SK-N-SH treated with all-trans-retinoic acid at 6 μM for 48 hours (cell line): ENCODE results near the gene IFT81.
"Not testable (repeated sequence)": the region's sequence is repeated elsewhere in the genome, so short reads cannot be mapped to it uniquely, and the experiment has no call there.

Experiments
- ATAC-seq: fragments of 200-7000 bp; cut with Tn5 transposase; 3 replicates; pipeline ENCODE4 v1.9.1; 2020; ENCODE audit warnings: mild to moderate bottlenecking, moderate library complexity
- ARNTL ChIP-seq: fragments of 450-650 bp; formaldehyde crosslinking; IDR thresholded peaks from 2 replicates; pipeline ENCODE4 v1.5.0; 2020; ENCODE audit warnings: low read depth, mild to moderate bottlenecking, moderate library complexity, borderline replicate concordance
- BACH2 ChIP-seq: fragments of 250-450 bp; sonication (Bioruptor Pico); IDR thresholded peaks from 2 replicates; pipeline ENCODE4 v1.9.0; 2021; ENCODE audit warnings: mild to moderate bottlenecking, borderline replicate concordance
- CSDC2 ChIP-seq: fragments of 250-450 bp; sonication (Bioruptor Pico); IDR thresholded peaks from 2 replicates; pipeline ENCODE4 v1.5.0; 2020; ENCODE audit warnings: mild to moderate bottlenecking, moderate library complexity
- ESRRG ChIP-seq: fragments of 250-450 bp; sonication (Bioruptor Pico); IDR thresholded peaks from 2 replicates; pipeline ENCODE4 v1.6.1; 2021; ENCODE audit warnings: mild to moderate bottlenecking
- ISL1 ChIP-seq: fragments of 250-450 bp; sonication (Bioruptor Pico); IDR thresholded peaks from 2 replicates; pipeline ENCODE4 v2.1.2; 2022; ENCODE audit warnings: mild to moderate bottlenecking, moderate library complexity
- OSR1 ChIP-seq: fragments of 250-450 bp; sonication (Bioruptor Pico); IDR thresholded peaks from 2 replicates; pipeline ENCODE4 v1.8.0; 2022; ENCODE audit warnings: moderate library complexity, mild to moderate bottlenecking, inconsistent platforms
- PPARA ChIP-seq: fragments of 250-450 bp; sonication (Bioruptor Pico); IDR thresholded peaks from 2 replicates; pipeline ENCODE4 v1.5.0; 2020; ENCODE audit warnings: mild to moderate bottlenecking, borderline replicate concordance
- RARB ChIP-seq: fragments of 250-450 bp; sonication (Bioruptor Pico); IDR thresholded peaks from 2 replicates; pipeline ENCODE4 v1.8.0; 2021; ENCODE audit warnings: mild to moderate bottlenecking, moderate library complexity
- SNAI2 ChIP-seq: fragments of 250-450 bp; sonication (Bioruptor Pico); IDR thresholded peaks from 2 replicates; pipeline ENCODE4 v1.5.0; 2020; ENCODE audit warnings: mild to moderate bottlenecking, moderate library complexity
- TCF4 ChIP-seq: fragments of 250-450 bp; sonication (Bioruptor Pico); IDR thresholded peaks from 2 replicates; pipeline ENCODE4 v1.8.0; 2021; ENCODE audit warnings: mild to moderate bottlenecking, moderate library complexity, borderline replicate concordance
- ZC3H10 ChIP-seq: fragments of 250-450 bp; sonication (Bioruptor Pico); IDR thresholded peaks from 2 replicates; pipeline ENCODE4 v1.5.1; 2021; ENCODE audit warnings: mild to moderate bottlenecking, moderate library complexity
- ZFP30 ChIP-seq: fragments of 450-650 bp; formaldehyde crosslinking; IDR thresholded peaks from 2 replicates; pipeline ENCODE4 v1.5.0; 2022; ENCODE audit warnings: mild to moderate bottlenecking, moderate library complexity
- ZNF565 ChIP-seq: fragments of 450-650 bp; formaldehyde crosslinking; conservative IDR thresholded peaks from 2 replicates; pipeline ENCODE4 v1.5.0; 2020; ENCODE audit warnings: low read depth, mild to moderate bottlenecking, moderate library complexity
- ZNF70 ChIP-seq: fragments of 450-650 bp; formaldehyde crosslinking; IDR thresholded peaks from 2 replicates; pipeline ENCODE4 v1.5.0; 2020; ENCODE audit warnings: mild to moderate bottlenecking, moderate library complexity
- ZNF8 ChIP-seq: fragments of 450-650 bp; formaldehyde crosslinking; IDR thresholded peaks from 2 replicates; pipeline ENCODE4 v1.5.0; 2020; ENCODE audit warnings: mild to moderate bottlenecking, moderate library complexity
- TF ChIP-seq, protein P1 (sequence below): fragments of 250-450 bp; sonication (Bioruptor Pico); IDR thresholded peaks from 2 replicates; pipeline ENCODE4 v1.5.1; 2021; ENCODE audit warnings: mild to moderate bottlenecking, moderate library complexity
- TF ChIP-seq, protein P2 (sequence below): fragments of 250-450 bp; sonication (Bioruptor Pico); IDR thresholded peaks from 2 replicates; pipeline ENCODE4 v1.5.0; 2020; ENCODE audit warnings: mild to moderate bottlenecking, moderate library complexity
- TF ChIP-seq, protein P3 (sequence below): fragments of 250-450 bp; sonication (Bioruptor Pico); IDR thresholded peaks from 2 replicates; pipeline ENCODE4 v1.8.0; 2021; ENCODE audit warnings: low read depth, mild to moderate bottlenecking, moderate library complexity, borderline replicate concordance
- TF ChIP-seq, protein P4 (sequence below): fragments of 250-450 bp; sonication (Bioruptor Pico); IDR thresholded peaks from 2 replicates; pipeline ENCODE4 v1.5.1; 2020; ENCODE audit warnings: low read depth, mild to moderate bottlenecking, moderate library complexity

The IFT81 gene

DNA sequence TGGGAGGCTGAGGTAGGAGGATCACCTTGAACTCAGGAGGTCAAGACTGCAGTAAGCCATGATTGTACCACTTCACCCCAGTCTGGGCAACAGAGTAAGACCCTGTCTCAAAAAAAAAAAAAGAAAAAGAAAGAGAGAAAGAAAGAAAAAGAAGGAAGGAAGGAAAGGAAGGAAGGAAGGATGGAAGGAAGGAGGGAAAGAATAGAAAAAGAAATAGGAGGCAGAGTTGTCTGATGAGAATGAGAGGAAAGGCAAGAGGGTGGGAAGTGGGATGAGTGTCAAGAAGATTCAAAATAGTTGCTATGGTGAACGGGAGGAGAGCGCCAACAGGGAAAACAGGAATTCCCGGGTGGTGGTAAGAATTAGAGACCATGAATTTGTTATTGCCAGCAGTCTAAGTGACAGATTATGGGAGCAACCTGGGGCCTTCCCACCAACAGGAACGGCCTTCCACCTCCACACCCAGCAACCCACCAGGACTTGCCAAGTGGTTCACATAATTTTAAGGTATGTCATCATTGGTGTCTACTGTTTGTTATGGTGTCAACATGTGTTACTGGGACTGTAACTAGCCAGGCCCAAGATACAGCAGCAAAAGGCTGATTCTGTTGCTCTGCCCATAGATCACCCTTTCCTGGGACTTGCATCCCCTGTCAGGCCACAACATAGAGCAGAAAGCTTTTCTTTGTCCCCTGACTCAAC, 39.7 kb upstream of the IFT81 start:
- TF ChIP-seq, protein P1, sequence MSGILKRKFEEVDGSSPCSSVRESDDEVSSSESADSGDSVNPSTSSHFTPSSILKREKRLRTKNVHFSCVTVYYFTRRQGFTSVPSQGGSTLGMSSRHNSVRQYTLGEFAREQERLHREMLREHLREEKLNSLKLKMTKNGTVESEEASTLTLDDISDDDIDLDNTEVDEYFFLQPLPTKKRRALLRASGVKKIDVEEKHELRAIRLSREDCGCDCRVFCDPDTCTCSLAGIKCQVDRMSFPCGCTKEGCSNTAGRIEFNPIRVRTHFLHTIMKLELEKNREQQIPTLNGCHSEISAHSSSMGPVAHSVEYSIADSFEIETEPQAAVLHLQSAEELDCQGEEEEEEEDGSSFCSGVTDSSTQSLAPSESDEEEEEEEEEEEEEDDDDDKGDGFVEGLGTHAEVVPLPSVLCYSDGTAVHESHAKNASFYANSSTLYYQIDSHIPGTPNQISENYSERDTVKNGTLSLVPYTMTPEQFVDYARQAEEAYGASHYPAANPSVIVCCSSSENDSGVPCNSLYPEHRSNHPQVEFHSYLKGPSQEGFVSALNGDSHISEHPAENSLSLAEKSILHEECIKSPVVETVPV (CRISPR knock-in tag): no peak
- TF ChIP-seq BACH2 (CRISPR knock-in tag): no peak
- TF ChIP-seq ZFP30: no peak
- TF ChIP-seq OSR1: no peak
- no peak for TF ChIP-seq CSDC2 (CRISPR knock-in tag)
- TF ChIP-seq, protein P2, sequence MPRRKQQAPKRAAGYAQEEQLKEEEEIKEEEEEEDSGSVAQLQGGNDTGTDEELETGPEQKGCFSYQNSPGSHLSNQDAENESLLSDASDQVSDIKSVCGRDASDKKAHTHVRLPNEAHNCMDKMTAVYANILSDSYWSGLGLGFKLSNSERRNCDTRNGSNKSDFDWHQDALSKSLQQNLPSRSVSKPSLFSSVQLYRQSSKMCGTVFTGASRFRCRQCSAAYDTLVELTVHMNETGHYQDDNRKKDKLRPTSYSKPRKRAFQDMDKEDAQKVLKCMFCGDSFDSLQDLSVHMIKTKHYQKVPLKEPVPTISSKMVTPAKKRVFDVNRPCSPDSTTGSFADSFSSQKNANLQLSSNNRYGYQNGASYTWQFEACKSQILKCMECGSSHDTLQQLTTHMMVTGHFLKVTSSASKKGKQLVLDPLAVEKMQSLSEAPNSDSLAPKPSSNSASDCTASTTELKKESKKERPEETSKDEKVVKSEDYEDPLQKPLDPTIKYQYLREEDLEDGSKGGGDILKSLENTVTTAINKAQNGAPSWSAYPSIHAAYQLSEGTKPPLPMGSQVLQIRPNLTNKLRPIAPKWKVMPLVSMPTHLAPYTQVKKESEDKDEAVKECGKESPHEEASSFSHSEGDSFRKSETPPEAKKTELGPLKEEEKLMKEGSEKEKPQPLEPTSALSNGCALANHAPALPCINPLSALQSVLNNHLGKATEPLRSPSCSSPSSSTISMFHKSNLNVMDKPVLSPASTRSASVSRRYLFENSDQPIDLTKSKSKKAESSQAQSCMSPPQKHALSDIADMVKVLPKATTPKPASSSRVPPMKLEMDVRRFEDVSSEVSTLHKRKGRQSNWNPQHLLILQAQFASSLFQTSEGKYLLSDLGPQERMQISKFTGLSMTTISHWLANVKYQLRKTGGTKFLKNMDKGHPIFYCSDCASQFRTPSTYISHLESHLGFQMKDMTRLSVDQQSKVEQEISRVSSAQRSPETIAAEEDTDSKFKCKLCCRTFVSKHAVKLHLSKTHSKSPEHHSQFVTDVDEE: no peak

DNA sequence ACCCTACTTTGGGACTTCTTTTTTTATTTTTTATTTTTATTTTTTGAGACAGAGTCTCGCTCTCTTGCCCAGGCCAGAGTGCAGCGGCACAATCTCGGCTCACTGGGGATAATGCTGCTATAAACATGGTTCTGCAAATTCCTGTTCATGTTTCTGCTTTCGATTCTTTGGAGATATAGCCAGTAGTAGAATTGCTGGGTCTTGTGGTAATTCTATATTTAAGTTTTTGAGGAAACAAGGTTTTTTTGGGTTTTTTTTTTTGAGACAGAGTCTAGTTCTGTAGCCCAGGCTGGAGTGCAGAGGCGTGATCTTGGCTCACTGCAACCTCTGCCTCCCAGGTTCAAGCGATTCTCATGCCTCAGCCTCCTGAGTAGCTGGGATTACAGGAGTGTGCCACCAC, 35.9 kb upstream of the IFT81 start:
- ATAC-seq: not testable (repeated sequence)

More for the DNA sequence above, 39.7 kb upstream of the IFT81 start:
- ATAC-seq: no peak

DNA sequence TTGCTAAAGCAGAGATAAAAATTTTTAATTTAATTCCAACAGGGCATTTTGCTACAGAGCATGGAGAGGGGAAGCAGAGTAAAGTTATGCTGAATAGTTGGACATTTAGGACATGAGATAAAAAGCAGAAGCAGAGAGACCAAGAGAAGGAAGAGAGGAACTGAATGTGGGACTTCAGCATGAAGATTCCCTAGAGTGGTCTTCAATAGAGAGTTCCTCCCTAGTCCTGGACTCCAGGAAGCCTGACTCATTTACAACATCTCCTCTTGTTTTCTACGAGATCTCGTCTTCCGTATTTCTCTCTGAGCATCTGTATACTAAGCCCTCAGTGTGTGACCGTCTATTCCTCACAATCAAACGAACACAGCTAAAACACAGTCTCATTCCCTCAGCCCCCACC, 35.2 kb upstream of the IFT81 start:
- TF ChIP-seq SNAI2 (no peak), ZNF565 (no peak), ARNTL (CRISPR knock-in tag) (no peak), ISL1 (CRISPR knock-in tag) (no peak), ESRRG (CRISPR knock-in tag) (no peak), TCF4 (no peak), BACH2 (CRISPR knock-in tag) (no peak), PPARA (CRISPR knock-in tag) (no peak), ZC3H10 (CRISPR knock-in tag) (no peak), ZNF8 (no peak), RARB (CRISPR knock-in tag) (no peak), OSR1 (no peak), ZNF70 (CRISPR knock-in tag) (no peak)
- TF ChIP-seq, protein P2: no peak
- TF ChIP-seq, protein P3, sequence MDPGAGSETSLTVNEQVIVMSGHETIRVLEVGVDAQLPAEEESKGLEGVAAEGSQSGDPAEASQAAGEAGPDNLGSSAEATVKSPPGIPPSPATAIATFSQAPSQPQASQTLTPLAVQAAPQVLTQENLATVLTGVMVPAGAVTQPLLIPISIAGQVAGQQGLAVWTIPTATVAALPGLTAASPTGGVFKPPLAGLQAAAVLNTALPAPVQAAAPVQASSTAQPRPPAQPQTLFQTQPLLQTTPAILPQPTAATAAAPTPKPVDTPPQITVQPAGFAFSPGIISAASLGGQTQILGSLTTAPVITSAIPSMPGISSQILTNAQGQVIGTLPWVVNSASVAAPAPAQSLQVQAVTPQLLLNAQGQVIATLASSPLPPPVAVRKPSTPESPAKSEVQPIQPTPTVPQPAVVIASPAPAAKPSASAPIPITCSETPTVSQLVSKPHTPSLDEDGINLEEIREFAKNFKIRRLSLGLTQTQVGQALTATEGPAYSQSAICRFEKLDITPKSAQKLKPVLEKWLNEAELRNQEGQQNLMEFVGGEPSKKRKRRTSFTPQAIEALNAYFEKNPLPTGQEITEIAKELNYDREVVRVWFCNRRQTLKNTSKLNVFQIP: no peak
- TF ChIP-seq, protein P1 (CRISPR knock-in tag): no peak
- TF ChIP-seq, protein P4, sequence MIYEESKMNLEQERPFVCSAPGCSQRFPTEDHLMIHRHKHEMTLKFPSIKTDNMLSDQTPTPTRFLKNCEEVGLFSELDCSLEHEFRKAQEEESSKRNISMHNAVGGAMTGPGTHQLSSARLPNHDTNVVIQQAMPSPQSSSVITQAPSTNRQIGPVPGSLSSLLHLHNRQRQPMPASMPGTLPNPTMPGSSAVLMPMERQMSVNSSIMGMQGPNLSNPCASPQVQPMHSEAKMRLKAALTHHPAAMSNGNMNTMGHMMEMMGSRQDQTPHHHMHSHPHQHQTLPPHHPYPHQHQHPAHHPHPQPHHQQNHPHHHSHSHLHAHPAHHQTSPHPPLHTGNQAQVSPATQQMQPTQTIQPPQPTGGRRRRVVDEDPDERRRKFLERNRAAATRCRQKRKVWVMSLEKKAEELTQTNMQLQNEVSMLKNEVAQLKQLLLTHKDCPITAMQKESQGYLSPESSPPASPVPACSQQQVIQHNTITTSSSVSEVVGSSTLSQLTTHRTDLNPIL (CRISPR knock-in tag): no peak
- ATAC-seq: no peak
